Skeletal muscle satellite cell (primary cell): ENCODE measurements around the gene PM20D1. TPM values are rescaled to one million over a fixed set of nuclear protein-coding genes. Genes with fewer than 3 reads are reported as not detected.
"Not testable (repeated sequence)": the region's sequence is repeated elsewhere in the genome, so short reads cannot be mapped to it uniquely, and the experiment has no call there.

Experiments used
- H3K27me3 ChIP-seq: 2 replicates; pipeline ENCODE4 v1.7.0; 2013; ENCODE audit warnings: low read length; ENCODE audit not compliant: control insufficient read depth, insufficient read depth
- H3K36me3 ChIP-seq: 2 replicates; pipeline ENCODE4 v1.7.0; 2013; ENCODE audit warnings: mild to moderate bottlenecking, control low read depth, low read length; ENCODE audit not compliant: insufficient read depth
- H3K4me1 ChIP-seq: 2 replicates; pipeline ENCODE4 v1.7.0; 2013; ENCODE audit warnings: low read length; ENCODE audit not compliant: control insufficient read depth, insufficient read depth
- H3K4me2 ChIP-seq: 2 replicates; pipeline ENCODE4 v1.7.0; 2013; ENCODE audit warnings: mild to moderate bottlenecking, low read length
- H3K4me3 ChIP-seq: 2 replicates; pipeline ENCODE4 v1.7.0; 2013; ENCODE audit warnings: low read length
- H3K9ac ChIP-seq: 2 replicates; pipeline ENCODE4 v1.7.0; 2013; ENCODE audit warnings: mild to moderate bottlenecking, low read depth, low read length, moderate library complexity
- H3K9me3 ChIP-seq: replicated peaks from 2 replicates; pipeline ENCODE4 v1.7.0; 2013; ENCODE audit warnings: mild to moderate bottlenecking, control low read depth, low read length
- total RNA-seq: library from RNA; depleted of rRNA; stranded (reverse); fragments of >200 nt; gene quantifications from 2 replicates; pipeline ENCODE4 v1.2.3, GENCODE V29; 2012; rRNA removed

Gene PM20D1, protein sequence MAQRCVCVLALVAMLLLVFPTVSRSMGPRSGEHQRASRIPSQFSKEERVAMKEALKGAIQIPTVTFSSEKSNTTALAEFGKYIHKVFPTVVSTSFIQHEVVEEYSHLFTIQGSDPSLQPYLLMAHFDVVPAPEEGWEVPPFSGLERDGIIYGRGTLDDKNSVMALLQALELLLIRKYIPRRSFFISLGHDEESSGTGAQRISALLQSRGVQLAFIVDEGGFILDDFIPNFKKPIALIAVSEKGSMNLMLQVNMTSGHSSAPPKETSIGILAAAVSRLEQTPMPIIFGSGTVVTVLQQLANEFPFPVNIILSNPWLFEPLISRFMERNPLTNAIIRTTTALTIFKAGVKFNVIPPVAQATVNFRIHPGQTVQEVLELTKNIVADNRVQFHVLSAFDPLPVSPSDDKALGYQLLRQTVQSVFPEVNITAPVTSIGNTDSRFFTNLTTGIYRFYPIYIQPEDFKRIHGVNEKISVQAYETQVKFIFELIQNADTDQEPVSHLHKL
- not detected in 2 replicates for total RNA-seq

DNA sequence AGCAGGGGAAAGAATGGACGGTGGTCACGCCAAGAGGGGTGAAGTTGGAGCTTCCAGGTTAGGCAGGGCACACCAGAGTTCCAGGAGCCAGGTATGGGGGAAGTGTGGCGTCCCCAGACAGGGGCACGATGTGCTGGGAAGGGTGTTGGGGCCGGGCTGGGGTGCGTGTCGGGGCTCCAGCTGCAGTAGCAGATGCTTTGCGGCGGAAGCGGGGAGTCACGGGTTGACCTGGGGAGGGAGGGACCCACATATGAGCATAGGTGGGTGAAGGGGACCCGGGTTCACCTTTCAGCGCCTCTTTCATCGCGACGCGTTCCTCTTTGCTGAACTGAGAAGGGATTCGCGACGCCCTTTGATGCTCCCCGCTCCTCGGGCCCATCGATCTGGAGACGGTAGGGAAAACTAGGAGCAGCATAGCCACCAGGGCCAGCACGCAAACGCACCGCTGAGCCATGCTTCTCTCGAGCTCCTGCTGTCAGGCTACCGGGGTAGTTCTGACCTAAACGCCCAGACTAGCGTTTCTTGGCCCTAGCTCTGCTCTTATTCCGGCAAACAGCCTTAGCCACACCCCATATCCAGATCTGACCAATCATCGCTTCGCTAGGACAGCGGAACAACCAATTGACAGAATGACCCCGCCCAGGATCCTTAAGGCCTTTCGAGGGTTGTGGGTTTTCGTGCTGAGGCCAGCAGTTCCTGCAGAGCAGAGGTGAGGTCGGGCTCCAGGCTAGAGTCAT lies at the start of gene PM20D1:
Gene PM20D1, minus strand, starts transcription at position 514 of the 737 bp plus-strand sequence. Its CDS starts 60 bp downstream, at position 454.
- Histone ChIP-seq H3K4me3 (no peak within 1 kb of the TSS), H3K27me3 (no peaks in the 10 kb centered on the region), H3K4me2 (peak within 1 kb of the TSS; percentile 78), H3K9me3 (no peaks in the 10 kb centered on the region), H3K4me1 (no peaks in the 10 kb centered on the region), H3K36me3 (no peaks in the 10 kb centered on the region), H3K9ac (no peak within 1 kb of the TSS)

DNA sequence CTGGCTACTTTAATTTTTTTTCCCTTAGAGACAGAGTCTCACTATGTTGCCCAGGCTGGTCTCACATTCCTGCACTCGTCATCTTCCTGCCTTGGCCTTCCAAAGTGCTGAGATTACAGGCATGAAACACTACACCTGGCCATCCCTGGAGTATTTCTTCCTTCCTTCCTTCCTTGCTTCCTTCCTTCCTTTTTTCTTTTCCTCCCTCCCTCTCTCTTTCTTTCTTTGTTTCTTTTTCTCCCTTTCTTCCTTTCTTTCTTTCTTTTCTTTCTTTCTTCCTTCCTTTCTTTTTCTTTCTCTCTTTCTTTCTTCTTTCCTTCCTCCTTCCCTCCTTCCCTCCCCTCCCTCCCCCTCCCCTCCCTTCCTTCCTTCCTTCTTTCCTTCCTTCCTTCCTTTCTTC lies 46.4 kb upstream of the PM20D1 start:
- H3K4me3 ChIP-seq, result no peak overlapping the region
- H3K9me3 ChIP-seq, result no peaks in the 10 kb centered on the region
- H3K4me1 ChIP-seq, result no peaks in the 10 kb centered on the region
- H3K4me2 ChIP-seq, result no peak overlapping the region
- H3K9ac ChIP-seq, result no peak overlapping the region
- no peaks in the 10 kb centered on the region for H3K36me3 ChIP-seq
- H3K27me3 ChIP-seq, result no peaks in the 10 kb centered on the region

DNA sequence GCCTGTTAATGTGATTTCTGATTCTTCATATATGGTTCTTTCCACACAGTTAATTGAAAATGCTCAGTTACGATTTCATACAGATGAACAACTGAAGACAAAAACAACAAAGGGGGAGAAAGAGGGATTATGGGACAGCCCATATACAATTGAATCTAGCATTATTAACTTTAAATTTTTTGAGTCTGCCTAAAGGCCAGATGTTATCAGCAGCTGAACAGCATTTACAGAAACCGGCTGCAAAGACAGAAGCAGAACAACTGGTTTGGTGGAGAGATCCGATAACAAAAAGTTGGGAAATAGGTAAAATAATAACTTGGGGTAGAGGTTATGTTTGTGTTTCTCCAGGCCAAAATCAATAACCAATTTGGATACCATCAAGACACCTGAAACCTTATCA lies 44.2 kb upstream of the PM20D1 start:
- not testable (repeated sequence) for H3K4me2 ChIP-seq, H3K36me3 ChIP-seq, H3K27me3 ChIP-seq, H3K9me3 ChIP-seq, H3K4me3 ChIP-seq, H3K9ac ChIP-seq
- peaks cover 13% of the 10 kb centered on the region for H3K4me1 ChIP-seq

DNA sequence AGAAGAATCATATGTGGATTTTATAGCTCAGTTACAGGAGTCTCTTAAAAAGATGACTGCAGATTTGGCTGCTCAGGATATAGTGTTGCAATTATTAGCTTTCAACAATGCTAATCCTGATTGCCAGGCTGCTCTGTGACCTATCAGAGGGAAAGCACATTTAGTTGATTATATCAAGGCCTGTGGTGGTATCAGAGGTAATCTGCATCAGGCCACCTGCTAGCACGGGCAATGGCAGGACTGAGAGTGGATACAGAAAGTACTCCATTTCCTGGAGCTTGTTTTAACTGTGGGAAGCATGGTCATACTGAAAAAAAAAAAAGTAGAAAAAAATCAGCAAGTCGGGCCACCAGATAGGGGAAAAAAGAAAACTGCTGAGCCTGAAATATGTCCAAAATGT lies 42.2 kb upstream of the PM20D1 start:
- H3K4me2 ChIP-seq, H3K9ac ChIP-seq, H3K9me3 ChIP-seq, H3K27me3 ChIP-seq, H3K4me3 ChIP-seq, H3K36me3 ChIP-seq: not testable (repeated sequence)
- peaks cover 18% of the 10 kb centered on the region for H3K4me1 ChIP-seq

DNA sequence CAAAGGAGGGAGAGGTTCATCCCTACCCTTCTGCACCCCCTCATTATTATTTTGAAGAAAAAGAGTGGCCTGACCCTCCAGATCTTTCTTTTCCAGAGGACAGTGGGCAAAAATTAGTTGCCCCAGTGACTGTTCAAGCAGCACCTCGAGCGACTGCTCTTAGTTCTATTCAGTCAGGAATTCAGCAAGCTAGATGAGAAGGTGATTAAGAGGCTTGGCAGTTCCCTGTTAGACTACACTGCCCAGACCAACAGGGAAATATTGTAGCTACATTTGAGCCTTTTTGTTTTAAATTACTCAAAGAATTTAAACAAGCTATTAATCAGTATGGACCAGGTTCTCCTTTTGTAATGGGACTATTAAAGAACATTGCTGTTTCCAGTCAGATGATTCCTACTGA lies 41.5 kb upstream of the PM20D1 start:
- not testable (repeated sequence) for H3K9ac ChIP-seq, H3K9me3 ChIP-seq, H3K27me3 ChIP-seq, H3K4me2 ChIP-seq, H3K36me3 ChIP-seq, H3K4me3 ChIP-seq
- peaks cover 18% of the 10 kb centered on the region for H3K4me1 ChIP-seq

DNA sequence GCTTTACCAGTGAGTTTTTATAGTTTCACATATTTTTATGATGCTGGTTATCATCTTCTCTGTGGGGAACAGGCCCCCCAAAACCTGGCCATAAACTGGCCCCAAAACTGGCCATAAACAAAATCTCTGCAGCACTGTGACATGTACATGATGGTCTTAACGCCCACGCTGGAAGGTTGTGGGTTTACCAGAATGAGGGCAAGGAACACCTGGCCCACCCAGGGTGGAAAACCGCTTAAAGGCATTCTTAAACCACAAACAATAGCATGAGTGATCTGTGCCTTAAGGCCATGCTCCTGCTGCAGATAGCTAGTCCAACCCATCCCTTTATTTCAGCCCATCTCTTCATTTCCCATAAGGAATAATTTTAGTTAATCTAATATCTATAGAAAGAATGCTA lies 40.7 kb upstream of the PM20D1 start:
- not testable (repeated sequence) for H3K9ac ChIP-seq, H3K4me2 ChIP-seq, H3K4me3 ChIP-seq, H3K9me3 ChIP-seq, H3K27me3 ChIP-seq, H3K36me3 ChIP-seq
- H3K4me1 ChIP-seq, result peaks cover 18% of the 10 kb centered on the region

DNA sequence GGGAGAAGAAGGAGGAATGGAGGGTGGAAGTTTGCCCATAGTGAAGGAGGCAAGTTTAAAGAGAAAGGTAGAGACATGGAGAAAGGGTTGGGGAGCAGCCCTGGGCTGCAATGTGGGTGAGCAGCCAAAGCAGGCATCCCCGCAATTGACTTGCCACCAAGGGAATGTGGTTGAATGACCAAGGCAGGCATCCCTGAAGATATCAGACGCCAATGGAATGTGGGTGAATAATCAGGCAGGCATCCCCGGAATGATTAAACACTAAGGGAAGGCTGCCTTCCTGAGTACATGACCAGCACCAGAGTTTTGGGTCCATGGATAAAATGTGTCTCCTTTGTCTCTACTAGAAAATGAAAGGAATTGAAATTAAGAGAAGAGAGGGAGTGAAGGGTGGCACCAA lies 39.8 kb upstream of the PM20D1 start:
- peak overlapping the region; percentile 27 for H3K4me2 ChIP-seq

DNA sequence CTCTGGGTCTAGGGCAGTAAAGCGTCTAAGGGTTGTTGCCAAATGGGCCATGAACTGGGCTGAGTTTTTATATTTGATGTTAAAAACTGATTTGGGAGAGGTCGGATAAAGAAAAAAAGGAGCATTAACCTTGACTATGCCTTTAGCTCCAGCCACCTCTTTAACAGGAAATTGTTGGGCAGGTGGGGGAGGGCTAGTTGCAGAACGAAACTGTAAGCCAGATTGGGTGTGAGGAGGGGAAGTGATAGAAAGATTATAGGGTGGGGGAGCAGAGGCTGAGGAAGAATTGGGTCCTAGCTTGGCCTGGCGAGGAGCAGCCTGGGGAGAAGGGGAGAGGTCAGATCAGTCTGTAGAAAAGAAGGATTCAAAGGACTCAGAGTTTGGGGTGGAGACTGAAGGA lies 39.1 kb upstream of the PM20D1 start:
- not testable (repeated sequence) for H3K4me2 ChIP-seq

More for the DNA sequence above, 39.8 kb upstream of the PM20D1 start:
- not testable (repeated sequence) for H3K36me3 ChIP-seq, H3K27me3 ChIP-seq, H3K9me3 ChIP-seq, H3K9ac ChIP-seq, H3K4me3 ChIP-seq
- peaks cover 18% of the 10 kb centered on the region for H3K4me1 ChIP-seq

DNA sequence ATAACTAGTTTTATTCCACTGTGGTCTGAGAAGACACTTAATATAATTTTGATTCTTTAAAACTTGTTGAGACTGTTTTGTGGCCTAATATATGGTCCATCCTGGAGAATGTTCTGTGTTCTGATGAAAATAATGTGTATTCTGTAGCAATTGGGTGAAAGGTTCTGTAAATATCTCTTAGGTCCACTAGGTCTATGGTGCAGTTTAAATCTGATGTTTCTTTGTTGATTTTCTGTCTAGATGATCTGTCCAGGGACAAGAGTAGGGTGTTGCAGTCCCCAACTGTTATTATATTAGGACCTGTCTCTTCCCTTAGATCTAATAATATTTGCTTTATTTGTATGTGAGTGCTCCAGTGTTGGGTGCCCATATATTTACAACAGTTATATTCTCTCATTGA lies 33.9 kb upstream of the PM20D1 start:
- Histone ChIP-seq H3K4me1 (peaks cover 2% of the 10 kb centered on the region), H3K4me3 (no peak overlapping the region), H3K27me3 (no peaks in the 10 kb centered on the region), H3K36me3 (no peaks in the 10 kb centered on the region), H3K4me2 (no peak overlapping the region), H3K9ac (no peak overlapping the region), H3K9me3 (no peaks in the 10 kb centered on the region)

More for the DNA sequence above, 39.1 kb upstream of the PM20D1 start:
- peaks cover 18% of the 10 kb centered on the region for H3K4me1 ChIP-seq
- not testable (repeated sequence) for H3K9me3 ChIP-seq, H3K4me3 ChIP-seq, H3K9ac ChIP-seq, H3K36me3 ChIP-seq, H3K27me3 ChIP-seq

DNA sequence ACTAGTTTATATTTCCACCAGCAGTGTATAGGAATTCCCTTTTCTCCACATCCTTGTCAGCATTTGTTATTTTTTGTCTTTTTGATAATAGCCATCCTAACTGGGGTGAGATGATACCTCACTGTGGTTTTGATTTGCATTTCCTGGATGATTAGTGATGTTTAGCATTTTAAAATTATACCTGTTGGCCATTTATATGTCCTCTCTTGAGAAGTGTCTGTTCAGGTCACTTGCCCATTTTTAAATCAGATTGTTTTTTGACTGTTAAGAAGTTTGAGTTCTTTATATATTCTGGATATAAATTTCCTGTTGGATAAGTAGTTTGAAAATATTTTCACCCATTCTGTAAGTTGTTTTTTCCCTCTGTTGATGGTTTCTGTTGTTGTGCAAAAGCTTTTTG lies 31.0 kb upstream of the PM20D1 start:
- no peaks in the 10 kb centered on the region for H3K9me3 ChIP-seq

DNA sequence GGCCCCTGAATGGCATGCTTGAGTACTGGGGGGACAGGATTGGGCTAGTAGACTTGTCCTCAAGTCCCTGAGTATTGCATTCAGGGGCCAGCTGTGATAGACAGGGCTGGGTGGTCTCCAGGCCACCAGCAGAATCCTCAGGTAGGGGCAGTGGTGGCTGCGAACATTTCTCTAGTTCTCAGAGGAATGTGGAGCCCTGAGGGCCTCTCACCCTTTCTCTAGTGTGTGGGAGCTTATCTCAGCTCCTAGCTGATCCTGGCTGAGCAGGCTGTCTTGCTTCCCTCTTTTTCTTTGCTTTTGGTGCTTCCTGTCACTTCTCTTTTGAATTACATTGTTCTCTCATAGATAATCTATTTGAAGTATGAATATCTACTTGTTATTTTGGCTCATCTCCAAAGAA lies 30.0 kb upstream of the PM20D1 start:
- no peak overlapping the region for H3K4me3 ChIP-seq
- H3K9ac ChIP-seq, result no peak overlapping the region
- H3K36me3 ChIP-seq, result no peaks in the 10 kb centered on the region
- H3K4me2 ChIP-seq, result no peak overlapping the region
- H3K9me3 ChIP-seq, result no peaks in the 10 kb centered on the region
- no peaks in the 10 kb centered on the region for H3K27me3 ChIP-seq
- no peaks in the 10 kb centered on the region for H3K4me1 ChIP-seq

More for the DNA sequence above, 31.0 kb upstream of the PM20D1 start:
- no peak overlapping the region for H3K4me3 ChIP-seq
- no peak overlapping the region for H3K4me2 ChIP-seq
- H3K27me3 ChIP-seq, result no peaks in the 10 kb centered on the region
- no peak overlapping the region for H3K9ac ChIP-seq
- H3K36me3 ChIP-seq, result no peaks in the 10 kb centered on the region
- no peaks in the 10 kb centered on the region for H3K4me1 ChIP-seq
